GM19463 (cell line): ENCODE results near the gene RPL32.
"Not testable (repeated sequence)": the region's sequence is repeated elsewhere in the genome, so short reads cannot be mapped to it uniquely, and the experiment has no call there.

ENCODE experiments used
- ATAC-seq: cut with Tn5 transposase; IDR thresholded peaks from one replicate; pipeline ENCODE4 v1.9.1; 2021; ENCODE audit warnings: mild to moderate bottlenecking, moderate library complexity; ENCODE audit not compliant: unreplicated experiment

RPL32 gene

DNA sequence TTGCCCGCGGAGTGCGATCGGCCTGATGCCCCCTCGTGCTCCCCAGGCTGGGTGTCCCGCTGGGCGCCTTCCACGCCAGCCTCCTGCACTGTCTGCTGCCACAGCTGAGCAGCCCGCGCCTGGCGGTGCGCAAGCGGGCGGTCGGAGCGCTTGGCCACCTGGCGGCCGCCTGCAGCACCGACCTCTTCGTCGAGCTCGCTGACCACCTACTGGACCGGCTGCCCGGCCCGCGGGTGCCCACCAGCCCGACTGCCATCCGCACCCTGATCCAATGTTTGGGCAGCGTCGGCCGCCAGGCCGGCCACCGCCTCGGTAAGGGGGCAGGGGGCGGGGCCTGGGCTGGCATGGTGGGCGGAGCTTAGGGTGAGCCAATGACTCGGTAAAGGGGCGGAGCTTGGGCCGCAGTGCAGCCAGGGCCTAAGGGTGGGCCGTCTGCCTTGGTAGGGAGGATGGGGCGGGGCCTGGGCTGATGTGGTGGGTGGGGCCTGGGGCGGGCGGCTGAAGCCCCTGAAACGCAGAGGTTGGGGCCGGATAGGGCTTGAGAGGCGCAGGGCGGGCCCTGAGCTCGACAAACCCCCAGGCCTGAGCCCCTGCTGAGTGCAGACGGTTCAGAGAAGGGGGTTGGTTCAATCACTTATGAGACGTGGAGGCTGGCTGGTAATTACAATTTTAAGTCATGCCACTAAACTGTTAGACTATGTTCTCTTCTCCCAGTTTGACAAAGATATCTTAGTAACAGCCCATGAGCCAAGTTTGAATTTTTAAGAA is 31.2 kb downstream of the RPL32 start:
- ATAC-seq, result peak; percentile 99

DNA sequence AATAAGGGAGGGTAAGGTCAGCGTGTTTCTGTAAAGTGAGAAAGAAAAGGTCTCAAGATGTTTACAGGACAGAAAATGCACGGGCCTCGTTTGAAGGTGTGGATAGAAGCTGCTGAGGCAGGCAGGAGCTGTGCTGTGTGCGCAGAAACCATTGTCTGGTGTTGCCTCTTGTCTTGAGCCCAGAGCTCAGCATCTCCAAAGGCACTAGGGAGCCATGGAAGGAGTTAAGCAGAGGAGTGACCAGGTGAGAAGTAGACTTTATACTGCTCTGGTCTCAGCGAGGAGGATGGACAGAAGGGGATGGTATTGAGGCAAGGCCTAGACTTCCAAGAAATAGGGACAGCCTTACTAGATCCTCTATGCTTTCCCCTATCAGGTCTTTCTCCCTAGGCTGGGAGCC is 31.9 kb downstream of the RPL32 start:
- ATAC-seq, result no peak

DNA sequence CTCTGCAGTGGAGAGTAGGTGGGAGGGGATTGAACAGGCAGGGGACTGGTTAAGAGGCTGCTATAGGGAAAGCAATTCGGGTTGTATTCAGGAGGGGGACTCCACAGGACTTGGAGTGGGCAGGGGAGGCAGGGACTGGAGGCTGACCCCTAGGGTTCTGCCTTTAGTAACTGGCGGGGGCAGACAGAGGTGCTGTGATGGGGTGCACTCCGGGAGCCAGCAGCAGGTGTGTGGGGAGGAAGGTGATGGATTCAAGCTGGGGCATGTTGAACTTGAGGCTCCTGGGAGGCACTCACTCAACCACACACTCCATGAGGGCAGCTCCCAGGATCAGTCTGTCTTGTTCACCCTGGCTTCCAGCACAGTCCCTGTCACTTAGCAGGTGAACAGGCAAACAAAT is 32.4 kb downstream of the RPL32 start:
- ATAC-seq, result no peak

DNA sequence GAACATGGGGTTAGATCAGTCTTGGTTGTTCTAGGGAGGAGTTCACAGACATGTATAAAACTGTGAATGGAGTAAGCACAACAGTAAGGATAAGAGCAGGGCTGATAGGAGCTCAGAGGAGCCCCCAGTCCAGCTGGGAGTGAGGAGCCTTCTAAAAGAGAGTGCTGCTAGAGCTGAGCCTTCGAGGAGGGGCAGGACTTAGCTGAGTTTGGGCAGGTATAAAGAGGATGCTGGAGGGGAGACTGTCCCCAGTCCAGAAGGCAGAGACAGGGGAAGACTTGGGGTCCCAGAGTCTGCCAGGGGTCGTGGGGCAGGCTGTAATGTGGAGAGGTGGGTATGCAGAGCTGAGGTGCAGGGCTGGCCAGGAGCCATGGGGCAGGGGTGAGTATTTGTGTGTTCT is 32.8 kb downstream of the RPL32 start:
- ATAC-seq, result no peak

DNA sequence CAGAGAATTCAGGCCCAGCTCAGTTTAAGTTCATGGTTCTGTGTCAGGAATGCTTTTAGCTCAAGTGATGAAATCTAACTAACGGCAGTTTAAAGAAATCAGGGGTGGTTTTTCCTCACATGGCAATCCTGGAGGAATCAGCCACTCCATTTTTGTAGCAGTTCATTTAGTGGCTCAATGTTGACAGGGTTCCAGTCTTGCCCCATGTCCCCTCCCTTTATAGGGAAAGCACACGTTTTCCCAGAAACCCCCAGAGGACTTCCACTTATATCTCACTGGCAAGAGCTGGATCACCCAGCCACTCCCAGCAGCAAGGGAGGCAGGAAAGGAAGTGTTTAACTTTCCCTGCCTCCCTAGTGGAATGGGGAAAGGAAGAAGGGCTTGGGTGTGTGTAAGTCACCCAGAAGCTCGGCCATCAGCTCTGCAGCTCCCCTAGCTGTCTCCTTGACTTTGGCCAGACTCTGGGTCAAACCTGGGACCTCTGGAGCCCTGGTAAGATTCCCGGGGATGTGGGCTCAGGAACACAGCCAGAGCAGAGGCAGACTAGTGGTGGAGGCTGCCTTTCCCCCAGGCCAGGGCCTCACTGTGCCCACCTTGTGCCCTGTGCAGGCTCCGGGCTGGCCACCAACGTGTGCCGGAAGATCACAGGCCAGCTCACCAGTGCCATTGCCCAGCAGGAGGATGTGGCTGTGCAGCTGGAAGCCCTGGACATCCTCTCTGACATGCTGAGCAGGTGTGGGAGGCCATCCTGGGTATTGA is 33.6 kb downstream of the RPL32 start:
- no peak for ATAC-seq

DNA sequence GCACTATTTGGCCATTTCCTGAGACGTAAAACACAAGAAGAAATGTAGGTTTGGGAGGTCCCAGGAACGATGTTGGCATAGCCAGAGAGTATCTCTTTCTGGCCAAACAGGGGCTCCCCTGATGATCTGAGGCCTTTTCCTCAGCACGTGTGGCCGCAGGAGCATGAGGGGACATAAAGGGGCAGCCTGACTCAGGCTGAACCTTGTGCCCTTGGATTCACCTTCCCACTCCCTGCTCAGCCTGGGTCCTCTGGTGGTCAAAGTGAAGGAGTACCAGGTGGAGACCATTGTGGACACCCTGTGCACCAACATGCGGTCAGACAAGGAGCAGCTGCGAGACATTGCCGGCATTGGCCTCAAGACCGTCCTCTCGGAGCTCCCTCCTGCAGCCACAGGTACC is 34.3 kb downstream of the RPL32 start:
- no peak for ATAC-seq

DNA sequence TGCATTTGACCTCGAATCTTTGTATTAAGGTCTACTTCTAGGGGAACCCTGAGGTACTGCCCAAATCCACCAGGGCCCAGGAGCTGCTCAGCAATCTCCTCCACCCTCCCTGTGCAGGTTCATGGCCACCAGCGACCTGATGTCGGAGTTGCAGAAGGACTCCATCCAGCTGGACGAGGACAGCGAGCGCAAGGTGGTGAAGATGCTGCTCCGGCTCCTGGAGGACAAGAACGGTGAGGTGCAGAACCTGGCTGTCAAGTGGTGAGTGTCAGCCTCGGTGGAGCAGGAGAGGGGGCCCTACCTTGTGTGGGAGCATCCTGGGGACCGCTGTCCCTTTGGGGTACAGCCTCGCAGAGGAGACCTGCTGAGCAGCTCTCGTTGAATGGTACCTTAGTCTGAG is 38.0 kb downstream of the RPL32 start:
- ATAC-seq, result no peak

DNA sequence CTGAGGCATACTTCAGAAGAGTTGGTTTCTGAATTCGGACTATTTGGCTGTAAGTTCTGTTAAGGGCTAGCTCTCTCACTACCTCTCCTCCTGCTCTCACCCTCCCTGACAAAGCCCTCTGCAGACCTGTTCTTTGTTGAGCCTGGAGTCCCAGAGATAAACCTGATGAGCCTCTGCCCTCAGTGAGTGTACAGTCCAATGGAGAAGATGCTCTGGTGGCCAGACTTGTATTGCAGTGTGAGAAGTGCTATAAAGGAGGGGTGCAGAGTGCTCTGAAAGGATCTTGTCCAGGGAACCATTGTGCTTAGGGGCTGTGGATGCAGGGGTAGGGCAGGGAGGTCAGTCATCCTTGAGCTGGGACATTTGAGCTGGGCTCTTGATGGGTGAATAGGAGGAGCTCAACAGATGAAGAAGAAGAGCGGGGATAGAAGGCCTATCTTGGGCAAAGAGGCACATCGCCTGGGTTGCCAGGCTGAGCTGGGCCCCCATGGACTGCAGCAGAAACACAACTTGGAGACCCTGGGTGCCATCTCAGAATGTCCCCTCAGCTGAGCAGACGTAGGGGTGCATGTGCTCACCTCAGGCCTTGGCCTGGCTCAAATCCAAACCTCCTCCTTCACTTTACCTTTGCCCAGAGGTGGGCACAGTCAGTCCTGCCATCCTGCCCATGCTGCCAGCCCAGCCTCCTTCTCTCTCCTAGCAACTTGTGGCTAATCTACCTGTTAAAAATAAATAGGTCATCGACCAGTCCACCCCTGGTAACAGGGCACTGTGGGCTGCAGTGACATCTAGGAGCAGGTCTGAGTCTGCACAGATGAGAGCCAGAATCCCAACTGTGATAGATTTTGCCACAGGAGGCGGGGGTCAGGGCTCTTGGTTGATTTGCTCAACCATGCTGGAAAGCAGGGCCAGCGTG is 41.6 kb downstream of the RPL32 start:
- no peak for ATAC-seq

DNA sequence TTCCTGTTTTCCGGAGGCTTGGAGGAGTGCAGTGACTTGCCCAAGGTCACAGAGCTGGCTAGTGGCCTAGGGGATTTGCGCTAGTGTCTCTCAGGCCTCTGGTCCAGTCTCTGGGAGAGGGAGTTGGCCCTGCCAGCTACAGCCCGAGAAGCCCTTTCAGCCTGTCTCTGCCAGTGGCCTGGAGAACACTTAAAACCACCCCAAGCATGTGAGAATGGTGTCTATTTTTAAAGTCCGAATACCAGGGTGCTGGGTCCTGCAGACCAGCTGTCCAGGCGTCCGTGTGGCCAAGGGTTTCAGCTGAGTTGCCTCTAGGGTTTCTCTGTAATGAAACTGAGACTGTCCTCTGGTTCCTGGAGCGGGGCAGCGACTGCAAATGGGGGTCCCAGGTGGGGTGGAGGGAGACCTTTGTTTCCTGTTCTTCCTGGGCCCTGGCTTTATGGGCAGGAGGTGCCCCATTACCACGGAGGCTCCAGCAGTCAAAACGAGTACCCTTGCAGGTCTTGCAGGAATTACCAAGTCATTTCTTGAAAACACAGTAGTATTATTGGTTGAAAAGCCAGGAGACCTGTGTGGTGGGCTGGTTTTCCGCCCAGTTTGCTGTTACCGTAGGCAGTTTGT is 42.7 kb downstream of the RPL32 start:
- no peak for ATAC-seq

DNA sequence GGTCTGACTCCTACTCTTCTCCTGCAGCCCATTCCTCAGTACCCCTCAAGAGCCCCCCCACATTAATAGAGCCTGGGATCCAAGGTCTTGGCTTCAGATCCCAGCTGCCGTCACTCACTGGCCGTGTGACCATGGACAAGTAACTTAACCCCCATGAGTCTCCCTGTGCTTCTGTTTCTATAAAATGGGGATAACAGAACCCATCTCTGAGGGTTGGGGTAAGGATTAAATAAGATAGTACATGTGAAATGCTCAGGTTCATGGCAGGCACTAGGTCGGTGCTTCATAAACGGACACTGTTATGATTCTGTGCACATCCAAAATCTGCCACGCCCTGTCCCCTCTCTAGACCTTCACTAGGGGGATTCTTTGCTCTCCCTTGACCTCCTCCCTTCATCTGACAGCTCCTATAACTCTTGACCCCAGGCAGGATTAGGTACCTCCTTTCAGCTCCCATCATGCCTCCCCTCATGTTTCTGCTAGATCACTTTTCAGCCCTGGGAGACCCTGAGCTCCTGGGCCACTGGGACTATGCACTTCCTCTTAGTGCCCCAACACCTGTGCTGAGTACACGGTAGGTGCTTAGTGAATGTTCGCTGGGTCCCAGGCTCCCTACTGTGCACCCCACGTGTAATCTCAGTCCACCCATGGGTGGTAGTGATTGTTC is 43.3 kb downstream of the RPL32 start:
- ATAC-seq, result no peak

DNA sequence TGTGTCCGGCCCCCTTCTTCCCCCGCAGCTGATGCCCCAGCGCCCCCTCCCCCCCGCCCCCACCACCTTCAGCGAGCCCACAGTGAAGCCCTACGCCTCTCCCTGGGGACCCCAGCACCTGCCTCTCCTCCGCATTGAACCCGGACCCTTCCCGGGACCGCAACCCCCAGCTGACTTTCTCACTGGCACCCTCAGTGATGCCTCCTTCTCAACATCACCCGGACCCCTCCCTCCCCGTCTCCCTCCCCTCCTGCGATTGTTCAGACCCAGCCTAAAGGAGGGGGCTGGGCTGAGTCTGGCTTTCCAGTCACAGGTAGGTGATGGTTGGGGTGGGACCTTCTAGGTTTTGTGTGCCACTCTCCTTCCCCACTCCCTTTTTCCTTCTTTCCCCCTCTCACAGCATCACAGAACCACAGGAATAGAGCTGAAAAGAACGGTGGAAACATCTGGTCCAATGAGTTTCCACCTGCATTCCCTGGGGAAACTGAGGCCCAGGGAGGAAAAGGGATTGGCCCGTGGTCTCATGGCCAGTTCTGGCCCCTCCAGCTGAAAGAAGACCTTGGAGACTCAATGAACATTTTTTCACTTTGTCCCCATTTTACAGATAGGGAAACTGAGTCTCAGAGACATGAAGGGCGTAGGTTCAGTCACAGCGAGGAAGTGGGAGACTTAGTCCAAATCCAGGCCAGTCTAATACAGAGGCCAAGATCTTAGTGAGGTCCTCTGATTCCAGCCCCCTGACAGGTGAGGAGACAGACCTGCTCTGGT is 44.1 kb downstream of the RPL32 start:
- no peak for ATAC-seq

DNA sequence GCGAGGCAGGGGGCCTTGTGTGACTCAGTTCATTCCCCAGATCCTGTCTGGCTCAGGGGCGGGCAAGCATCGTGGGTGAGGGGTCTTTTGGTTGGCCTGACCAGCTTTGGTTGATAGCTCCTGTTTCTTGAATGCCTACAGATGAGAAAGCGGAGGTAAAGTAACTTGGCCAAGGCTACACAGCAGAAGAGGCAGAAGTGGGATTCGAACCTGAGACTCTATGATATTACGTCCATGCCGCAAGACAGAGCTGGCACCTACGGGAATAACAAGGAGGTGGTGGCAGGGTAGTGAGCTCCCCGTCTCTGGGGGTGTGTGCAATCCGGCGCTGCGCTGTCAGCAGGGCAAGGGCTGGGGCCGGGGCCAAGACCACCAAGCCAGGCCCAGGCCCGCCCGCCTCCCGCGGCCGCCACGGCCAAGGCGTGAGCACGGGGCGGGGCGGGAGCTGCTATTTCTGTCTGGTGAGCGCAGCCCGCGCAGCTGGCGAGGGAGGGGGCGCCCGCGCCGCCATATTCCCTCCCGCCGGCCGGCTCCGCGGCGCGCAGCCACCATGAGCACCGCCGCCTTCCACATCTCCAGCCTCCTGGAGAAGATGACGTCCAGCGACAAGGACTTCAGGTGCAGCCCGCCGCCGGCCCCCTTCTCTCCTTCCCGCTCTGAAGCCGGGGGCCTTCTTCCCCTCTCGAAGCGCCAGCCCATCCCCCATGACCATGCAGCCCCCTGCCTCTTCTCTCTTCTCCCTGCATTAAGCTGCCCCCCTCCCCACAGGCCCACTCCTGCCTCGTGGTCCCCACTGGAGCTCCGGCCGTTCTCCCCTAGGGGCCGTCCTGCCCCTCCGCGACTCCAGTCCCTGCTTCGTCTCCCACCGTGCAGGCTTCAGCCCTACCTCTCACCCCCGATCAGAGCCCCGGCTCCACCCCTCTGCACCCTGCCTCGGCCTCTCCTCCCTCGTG is 44.9 kb downstream of the RPL32 start, which contains the start of gene CAND2:
Gene CAND2, plus strand, starts transcription at position 510 of the 953 bp plus-strand sequence. Its CDS starts 41 bp downstream, at position 551.
- ATAC-seq, result no peak

DNA sequence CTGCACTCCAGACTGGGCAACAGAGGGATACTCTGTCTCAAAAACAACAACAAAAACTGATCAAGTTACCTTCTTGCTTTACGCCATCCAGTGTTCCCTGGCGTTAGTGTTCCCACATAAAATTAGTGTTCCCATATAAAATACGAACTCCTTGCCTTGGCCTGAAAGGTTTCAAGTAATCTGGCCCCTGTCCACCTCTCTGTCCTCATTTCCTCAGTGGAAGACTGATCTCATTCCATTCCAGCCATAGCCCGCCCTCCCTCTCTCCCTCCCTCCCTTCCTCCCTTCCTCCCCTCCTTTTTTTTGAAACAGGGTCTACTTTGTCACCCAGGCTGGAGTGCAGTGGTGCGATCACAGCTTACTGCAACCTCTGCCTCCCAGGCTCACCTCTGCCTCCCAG is 47.7 kb downstream of the RPL32 start:
- ATAC-seq, result no peak

DNA sequence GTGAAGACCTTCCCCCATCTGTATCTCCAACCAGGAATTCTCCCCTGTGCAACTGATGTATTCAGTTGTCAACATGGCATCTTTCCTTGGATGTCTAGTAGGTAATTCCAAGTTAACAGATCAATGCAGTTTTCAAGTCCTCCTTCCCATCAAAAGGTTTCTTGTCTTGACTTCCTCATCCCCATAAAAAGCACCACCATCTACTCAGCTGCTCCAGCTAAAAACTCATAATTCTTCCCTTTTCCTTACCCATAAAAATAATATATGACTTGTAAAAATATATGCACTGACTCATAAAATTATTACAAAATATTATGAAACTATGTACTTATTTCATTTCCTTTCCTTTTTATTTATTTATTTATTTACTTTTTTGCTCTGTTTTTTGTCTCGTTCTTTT is 49.9 kb downstream of the RPL32 start:
- no peak for ATAC-seq

DNA sequence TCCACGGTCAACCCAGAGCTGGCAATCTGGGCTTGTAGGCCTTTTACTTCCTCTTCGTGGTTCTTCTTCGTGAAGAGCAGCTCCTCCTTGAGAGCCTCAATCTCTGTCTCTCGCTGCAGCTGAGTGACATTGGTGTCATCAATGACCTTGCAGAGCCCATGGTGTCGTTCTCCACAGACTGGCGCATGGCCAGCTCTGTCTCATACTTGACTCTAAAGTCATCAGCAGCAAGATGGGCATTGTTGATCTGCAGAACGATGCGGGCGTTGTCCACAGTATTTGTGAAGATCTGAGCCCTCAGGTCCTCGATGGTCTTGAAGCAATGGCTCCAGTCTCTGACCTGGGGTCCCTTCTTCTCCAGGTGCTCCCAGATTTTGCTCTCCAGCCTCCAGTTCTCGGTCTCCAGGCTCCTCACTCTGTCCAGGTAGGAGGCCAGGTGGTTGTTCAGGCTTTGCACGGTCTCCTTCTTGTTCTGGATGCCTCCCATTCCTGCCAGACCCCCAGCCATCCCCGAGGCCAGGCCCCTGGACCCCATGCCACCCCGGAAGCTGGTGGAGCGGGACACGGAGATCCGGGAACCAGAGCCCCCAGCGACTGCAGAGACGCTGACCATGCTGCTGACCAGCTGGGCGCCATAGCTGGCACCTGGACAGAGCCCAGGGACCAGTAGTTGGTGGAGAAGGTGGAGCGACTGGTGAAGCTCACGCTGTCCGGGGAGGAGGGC is 53.2 kb downstream of the RPL32 start:
- ATAC-seq, result not testable (repeated sequence)

DNA sequence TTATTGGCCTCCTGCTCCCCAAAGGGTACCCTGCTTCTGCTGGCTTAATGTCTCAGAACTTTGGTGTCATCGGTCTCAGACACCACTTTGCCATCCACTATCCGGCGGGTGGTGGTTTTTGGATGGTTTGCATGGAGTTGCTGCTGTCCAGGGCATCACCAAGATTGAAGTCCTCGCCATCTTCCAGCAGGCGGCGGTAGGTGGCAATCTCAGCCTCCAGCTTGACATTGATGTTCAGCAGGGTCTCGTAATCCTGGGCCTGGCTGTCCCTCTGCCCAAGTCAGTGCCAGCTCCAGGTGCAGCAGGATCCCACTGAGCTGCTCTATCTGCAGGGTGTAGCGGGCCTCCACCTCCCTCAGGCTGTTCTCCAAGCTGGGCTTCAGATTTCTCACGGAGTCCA is 54.0 kb downstream of the RPL32 start:
- not testable (repeated sequence) for ATAC-seq

DNA sequence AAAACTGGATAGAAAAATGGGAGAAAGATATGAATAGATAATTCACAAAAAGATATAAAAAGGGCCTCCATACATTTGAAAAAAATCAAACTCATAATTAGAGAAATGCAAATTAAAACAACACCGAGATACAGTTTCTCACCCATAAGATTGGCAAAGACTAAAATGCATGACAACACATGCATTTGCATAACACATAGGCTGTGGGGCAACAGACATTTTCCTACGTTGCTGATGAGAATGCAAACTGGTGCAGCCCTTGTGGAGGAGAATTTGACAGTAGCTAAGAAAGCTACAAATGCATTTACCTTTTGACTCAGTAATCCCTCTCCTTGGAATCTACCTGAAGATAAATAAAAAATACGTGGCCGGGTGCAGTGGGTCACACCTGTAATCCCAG is 56.3 kb downstream of the RPL32 start:
- ATAC-seq, result no peak
